ENCODE measurements around the gene HOXC5.

HOXC5 gene

DNA sequence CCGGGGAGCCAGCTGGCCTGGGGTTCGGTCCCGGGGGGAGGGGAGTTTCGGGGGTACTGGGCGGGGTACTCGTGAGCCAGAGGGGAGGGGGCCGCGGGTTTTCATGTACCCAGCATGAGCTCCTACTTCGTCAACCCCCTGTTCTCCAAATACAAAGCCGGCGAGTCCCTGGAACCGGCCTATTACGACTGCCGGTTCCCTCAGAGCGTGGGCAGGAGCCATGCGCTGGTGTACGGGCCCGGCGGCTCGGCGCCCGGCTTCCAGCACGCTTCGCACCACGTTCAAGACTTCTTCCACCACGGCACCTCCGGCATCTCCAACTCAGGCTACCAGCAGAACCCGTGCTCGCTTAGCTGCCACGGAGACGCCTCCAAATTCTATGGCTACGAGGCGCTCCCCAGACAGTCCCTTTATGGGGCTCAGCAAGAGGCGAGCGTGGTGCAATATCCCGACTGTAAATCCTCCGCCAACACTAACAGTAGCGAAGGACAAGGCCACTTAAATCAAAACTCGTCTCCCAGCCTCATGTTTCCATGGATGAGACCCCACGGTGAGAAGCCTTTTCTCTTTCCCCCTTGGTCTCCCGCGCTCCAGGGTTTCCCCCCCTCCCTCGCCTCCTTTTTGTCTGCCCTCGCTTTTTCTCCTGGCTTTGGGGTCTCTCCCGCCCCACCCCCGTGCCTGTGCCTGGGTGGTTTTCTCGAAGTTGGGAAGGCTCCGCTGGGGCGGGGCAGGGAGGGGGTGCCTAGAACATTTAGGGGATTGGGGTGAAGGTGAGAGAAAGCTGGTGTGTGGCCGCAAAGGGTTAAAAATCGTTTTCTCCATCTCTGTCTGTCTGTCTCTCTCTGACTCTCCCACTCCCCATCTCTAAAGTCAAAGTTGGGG is 23.4 kb upstream of the HOXC5 start:
- no peak for DNase-seq

DNA sequence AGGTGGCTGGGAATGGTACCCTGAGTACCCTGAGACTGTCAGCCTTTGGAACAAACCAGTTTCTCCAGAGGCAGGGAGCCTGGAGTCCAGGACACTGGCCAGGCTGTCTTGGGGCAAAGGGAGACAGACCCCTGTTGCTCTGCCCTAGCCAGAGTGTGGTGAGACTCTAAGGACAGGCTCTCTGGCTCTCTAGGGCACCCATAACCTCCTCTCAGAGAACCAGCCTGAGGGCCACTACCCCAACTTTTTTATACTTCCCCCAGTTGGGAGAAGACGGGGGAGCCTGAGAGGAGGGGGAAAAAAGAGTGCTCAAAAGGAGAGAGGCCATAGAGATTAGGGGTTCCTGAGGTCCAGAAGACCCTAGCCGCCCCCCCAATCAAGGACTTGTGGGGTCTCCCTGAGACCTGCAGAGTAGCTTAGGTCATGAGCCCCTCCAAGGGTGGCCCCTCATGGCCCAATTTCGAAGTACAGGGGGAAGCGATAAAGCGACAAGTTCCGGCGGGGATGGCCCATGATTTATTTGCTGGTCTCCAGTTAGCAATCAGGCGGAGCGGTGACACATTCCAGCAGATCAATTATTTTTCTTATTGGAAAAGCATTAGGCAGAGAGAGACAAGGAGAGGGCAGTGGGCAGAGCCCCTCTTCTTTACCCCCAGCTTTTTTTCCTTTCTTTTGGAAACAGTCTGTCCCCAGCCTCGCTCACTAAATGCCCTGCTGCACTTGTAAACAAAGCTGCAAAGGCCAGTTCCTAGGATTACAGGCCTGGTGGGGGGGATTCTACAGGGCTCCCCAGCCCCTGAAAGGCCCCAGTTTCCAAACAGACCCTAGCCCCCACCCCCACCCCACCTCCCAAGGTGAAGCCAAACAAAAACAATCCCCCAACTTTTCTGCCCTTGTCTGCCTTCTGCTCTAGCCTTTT is 22.5 kb upstream of the HOXC5 start:
- no peak for DNase-seq

DNA sequence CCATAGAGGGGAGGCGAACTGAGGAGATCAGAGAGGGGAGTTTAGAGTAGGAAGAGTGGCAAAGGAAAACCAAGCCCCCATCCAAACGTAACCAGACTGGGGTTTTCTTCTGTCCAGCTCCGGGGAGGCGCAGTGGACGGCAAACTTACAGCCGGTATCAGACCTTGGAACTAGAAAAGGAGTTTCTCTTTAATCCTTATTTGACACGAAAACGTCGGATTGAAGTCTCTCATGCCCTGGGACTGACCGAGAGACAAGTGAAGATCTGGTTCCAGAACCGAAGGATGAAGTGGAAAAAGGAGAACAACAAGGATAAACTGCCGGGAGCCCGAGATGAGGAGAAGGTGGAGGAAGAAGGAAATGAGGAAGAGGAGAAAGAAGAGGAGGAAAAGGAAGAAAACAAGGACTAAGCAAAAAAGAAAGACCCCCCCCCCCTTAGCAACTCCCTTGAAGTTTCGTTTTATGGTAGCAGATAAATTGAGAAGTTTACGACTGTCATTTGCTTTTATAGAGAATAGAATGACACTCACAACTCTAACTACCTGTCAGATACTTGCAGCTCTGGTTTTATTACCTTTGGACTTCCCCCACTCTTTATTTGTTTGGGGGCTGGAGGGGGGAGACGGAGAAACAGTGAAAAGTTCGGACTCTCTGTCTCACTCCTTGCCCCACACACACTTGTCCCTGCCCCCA is 21.7 kb upstream of the HOXC5 start:
- DNase-seq: no peak

- DNase-seq: no peak
Measured at GRCh38 chr12:54011665-54012532, 21.0 kb upstream of the HOXC5 start.

DNA sequence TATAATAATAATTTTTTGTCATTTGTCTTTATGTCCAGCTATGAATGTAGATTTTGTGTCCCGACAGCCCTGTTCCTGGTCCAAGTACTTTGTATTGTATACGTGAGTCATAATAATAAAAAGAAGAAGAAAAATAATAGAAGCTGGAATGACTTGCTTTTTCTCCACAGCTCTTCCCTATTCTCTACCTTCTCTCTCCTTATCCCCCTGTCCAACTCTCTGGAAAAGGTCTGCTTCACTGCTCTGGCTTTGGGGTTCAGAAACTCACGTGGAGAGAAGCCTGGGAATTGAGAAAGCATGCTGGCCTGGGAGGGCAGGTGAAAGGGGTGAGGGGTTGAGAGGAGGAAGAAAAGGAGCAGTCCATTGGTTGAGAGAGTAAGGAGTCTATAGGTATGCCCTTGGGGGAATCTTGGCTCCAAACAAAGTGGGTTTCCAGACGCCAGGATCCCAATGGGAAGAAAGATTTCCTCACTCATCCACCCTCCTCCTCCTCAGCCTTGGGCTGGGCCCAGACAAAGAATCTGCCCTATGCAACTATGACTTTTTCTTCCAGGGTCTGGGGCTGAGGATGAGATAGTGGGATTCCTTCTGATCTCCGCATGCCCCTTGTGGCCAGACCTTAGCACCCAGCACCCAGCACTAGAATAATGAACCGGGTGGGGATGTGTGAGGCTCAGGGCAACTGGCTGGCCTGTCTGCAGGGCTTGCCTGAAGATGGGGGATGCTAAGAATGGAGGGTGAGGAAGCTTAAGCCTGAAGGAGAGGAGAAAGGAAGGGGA is 20.0 kb upstream of the HOXC5 start:
- DNase-seq: no peak

- no peak for DNase-seq
Measured at GRCh38 chr12:54014377-54015017, 18.4 kb upstream of the HOXC5 start.

DNA sequence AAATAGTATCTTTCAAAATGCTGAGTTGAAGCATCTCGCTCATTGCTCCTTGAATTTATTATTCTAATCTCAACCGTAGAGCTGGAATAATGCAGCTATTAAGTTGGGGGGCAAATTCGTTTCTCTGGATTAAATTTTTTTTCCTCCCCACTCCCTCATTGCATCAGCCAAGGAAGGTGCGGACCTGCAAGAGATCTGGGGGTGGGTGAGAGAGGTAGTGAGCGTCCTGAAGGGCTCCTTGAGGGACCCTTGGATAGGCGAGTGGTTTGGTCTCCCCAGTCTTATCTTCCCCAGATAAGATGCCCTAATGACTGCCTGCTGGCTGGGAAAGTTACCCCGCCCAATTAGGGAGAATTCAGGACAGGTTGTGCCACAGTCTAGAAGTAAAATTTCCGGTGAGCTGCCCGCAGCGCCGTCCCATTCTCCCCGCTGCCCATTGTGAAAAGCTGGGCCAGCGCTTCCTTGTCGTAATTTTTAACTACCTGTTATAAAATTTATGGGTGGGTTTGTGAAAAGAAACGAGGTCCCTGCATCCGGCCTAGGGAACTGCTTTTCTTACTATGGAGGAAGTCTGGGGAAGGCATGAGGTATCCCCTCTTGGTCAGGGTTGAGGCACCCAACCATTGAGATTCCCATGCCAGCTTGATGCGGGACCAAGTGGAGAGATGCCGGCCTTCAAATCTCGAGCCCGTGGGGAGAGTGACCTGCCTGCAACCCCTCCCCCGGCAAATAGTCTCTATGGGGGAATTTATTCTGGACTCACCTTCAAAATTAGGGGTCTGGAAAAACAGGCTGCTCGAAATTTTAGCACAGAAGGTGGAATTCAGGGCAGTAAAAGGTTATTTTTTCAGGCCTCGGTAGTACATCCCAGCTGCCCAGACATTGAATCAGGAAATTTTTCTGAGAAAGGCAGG is 17.6 kb upstream of the HOXC5 start:
- no peak for DNase-seq

DNA sequence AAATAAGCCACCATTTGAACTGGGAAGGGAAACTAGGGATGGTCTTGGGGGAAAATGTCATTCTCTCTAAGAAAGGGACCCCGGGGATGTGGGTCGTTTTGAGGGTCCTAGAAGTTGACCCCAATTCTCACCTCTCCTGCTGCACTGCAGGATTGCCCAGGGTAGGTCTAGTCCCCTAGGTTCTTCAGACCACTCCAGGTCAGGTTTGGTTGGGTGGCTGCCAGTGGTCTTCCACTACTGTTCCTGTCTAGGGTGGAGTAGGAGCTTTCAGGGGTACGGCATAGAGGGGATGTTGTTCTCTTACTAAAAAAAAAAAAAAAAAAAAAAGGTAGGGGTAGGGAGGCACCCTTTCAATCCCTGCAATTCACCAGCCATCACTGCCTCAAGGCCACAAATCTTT is 16.8 kb upstream of the HOXC5 start:
- DNase-seq: no peak

DNA sequence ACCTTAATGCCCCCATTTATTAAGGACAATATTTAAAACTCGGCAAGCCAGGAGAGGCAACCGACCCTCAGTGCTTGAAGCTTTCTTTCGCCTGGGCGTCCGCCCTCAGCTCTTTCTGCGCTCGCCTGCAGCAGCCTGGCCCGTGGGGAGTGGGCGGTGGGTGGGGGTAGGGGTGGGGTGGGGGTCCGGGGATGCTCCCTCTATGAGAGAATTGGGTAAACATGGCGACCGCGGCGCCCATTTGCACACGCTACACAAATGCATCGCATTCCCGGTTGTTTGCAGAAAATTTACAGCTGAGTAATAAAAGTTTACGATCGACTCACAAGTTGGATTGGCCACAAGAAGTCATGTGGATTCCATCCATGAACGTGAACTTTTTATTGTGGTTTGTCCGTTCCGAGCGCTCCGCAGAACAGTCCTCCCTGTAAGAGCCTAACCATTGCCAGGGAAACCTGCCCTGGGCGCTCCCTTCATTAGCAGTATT is 16.3 kb upstream of the HOXC5 start:
- DNase-seq: peak; percentile 20 to 34

GRCh38 chr12:54017027-54017788 is 15.6 kb upstream of the HOXC5 start:
- DNase-seq: peak; percentile 72 to 76

DNA sequence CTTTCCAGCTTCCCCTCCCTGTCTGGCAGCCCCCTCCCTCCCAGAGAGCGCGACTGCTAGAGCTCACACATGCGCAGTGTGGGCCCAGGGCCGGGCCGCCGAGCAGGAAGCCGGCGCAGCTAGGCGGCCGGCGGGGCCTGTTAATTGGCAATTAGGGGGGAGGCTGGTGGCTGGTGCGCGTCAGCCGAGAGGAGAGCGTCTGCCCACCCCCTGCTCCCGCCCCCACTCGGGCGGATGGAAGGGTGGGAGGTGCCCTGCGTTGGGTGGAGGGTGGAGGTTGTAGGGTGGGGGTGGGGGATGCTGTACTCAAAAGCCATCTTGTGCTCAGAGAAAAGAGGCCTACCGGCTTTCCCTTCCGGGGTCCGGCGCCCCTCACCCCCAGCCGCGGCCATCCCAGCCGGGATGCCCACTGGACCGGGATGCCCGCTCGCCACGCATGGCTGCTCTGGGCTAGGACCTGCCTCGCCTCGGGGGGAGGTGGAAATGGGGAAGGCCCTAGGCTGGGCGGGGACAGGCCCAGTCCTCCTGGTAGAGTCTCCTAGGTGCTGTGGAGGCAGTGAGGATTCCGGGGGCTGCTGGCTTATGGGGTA is 14.9 kb upstream of the HOXC5 start:
- peak; percentile 91 to 93 for DNase-seq

DNA sequence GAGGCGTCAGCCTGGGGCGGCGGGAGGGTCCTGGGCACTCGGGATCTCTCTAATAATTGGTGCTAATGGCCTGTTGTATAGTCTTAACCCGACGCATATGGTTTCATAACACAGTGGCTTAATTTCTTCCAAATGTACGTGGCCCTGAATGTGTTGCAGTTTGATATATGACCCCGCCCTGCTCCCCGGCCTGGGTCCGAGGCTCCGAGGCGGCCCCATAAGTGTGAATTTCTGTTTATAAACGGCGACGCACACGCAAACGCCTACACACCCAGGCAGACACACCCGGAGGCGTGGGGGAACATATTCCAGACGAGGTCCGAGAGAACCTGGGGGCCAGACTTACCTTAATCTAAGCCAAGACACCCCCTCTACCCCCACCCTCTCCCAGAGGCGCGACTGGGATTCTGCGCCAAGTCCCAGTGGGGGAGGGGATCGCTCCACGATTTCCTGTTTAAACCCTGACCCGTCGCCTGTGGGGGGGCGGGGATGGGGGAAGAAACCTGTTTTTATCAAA is 14.3 kb upstream of the HOXC5 start:
- DNase-seq: peak; percentile 20 to 24

GRCh38 chr12:54019091-54019811 is 13.6 kb upstream of the HOXC5 start:
- DNase-seq: no peak

GRCh38 chr12:54019924-54020590 is 12.8 kb upstream of the HOXC5 start:
- DNase-seq: no peak

GRCh38 chr12:54020591-54021405 is 12.1 kb upstream of the HOXC5 start:
- no peak for DNase-seq

All from SHP77 (cell line).